AG09319 (cell line): ENCODE results near the gene CPXM2.

ENCODE experiments used
- DNase-seq: peaks from one replicate; pipeline ENCODE4 v3.0.0-alpha.2; 2010; ENCODE audit warnings: low read depth; ENCODE audit errors: extremely low read depth
- CTCF ChIP-seq: IDR thresholded peaks from 2 replicates; pipeline ENCODE4 v1.5.1; 2011; ENCODE audit warnings: low read depth, mild to moderate bottlenecking, inconsistent platforms, low read length, moderate library complexity

CPXM2 gene

DNA sequence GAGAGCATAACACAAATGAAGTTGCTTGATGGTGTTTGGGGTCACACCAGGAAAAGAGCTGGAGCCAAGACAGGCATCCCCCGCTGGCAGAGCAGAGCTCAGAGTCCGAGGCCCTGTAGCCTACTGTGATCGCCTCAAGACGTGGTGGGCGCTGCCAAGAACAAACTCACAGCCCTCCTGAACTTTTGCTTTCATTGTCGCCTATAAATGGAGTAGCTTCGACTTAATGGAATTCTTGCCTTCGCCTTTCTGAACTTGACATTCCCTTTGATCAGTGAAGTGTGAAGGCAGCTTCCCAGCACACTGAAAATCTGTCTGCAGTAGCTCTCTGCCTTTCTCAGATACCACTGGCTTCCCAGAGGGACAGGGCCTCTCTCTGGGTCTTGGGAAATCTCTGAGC is 21.3 kb downstream of the CPXM2 start:
- TF ChIP-seq CTCF = no peak
- no peak for DNase-seq

DNA sequence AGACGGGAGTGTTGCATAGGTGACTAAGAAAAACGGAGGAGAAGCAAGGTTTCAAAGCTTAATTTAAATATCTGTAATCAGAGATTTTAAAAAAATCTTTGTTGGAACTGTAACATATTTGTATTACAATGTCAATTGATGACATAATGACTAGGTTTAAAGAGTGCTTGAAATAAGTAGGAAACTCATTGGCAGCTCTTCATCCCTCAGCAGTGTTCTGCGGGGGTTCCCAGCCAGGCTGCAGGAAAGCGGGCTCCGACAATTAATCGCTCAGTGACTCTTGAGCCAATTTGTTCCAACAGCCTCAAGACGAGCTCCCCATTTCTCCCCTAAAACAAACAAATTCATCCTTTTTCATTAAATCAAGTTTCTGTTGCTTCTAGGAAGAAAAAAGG is 22.6 kb downstream of the CPXM2 start:
- TF ChIP-seq CTCF = no peak
- DNase-seq = no peak

DNA sequence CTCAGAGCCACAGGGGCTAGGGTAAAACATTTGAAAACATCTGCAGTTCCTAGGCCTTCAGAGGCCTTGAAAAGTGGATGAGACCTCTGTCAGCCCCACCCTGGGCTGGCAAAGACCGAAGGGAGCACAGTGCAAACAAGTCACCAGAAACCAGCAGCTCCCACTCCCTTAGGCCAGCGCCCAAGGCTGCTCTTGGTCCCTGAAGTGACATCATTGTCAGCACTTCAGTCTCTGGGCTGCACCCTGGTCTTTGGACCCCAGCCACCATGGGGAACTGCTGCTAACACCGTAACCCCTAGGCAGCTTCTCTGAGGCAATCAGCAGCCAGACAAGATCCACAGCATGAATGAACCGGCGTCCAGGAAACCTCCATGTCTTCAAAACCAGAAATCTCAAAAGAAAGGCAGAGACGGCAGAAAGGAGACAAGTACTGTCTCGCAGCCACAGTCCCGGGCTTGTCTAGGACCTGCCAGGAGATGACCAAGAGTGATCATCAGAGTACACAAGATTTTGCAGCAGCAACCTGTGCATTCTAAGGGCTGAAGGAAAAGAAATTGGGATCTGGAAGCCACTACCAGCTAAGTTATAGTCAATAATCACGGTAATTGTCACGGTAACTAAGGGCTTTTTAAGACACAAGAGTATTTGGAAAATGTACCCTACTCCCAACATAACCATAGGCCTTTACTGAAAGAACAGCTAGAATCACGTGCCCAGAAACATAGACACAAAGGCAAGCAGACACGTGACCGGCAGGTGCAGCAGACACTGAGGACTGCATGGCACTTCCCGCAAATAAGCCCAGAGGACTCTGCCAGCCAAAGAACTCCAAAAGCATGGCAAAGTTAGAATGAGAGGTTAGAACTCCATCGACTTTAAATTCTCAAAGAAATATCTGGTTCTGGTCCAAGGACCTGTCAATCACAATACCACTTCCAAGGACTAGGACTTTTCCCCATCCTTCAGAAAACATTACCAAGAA is 23.3 kb downstream of the CPXM2 start:
- no peak for TF ChIP-seq CTCF
- DNase-seq = no peak

DNA sequence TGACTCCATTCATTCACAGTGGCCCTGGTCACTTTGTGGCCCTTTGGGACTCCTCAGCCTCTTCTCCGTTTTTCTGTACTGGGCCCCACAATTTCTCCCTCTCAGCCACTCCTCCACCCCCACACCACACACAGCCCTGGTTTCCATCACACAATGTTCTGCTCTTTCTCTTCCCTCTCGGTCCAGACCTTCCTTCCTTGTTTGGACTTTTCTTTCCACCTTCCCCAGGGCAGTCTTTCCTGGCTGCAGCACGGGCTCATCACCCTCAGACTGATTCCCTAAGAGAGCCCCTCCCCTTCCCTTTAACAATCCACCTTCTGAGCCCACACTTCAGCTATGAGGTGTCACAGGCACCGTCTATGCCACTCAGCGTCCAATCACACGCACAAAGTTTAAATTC is 25.7 kb downstream of the CPXM2 start:
- TF ChIP-seq CTCF = no peak
- DNase-seq = no peak

GRCh38 chr10:123865350-123865749 is 26.3 kb downstream of the CPXM2 start:
- no peak for TF ChIP-seq CTCF
- DNase-seq = no peak

DNA sequence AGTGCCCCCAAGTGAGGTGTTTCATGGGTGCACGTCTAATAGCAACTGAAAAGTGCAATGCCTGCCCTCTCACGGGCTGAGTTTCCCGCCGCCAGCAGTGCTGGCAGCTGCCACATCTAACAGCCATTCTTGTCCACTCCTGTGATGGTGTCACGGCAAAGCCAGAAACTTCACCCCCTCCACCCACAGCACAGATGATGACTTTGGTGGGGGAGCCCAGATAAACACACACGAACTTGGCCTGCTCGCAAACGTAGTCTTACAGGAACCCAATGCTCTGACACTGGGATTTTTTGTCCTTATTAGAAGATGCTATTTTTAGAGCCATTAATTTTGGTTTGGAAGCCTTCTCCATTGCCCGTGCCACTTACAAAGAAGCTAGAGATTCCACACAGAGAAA is 26.7 kb downstream of the CPXM2 start:
- no peak for DNase-seq
- no peak for TF ChIP-seq CTCF

DNA sequence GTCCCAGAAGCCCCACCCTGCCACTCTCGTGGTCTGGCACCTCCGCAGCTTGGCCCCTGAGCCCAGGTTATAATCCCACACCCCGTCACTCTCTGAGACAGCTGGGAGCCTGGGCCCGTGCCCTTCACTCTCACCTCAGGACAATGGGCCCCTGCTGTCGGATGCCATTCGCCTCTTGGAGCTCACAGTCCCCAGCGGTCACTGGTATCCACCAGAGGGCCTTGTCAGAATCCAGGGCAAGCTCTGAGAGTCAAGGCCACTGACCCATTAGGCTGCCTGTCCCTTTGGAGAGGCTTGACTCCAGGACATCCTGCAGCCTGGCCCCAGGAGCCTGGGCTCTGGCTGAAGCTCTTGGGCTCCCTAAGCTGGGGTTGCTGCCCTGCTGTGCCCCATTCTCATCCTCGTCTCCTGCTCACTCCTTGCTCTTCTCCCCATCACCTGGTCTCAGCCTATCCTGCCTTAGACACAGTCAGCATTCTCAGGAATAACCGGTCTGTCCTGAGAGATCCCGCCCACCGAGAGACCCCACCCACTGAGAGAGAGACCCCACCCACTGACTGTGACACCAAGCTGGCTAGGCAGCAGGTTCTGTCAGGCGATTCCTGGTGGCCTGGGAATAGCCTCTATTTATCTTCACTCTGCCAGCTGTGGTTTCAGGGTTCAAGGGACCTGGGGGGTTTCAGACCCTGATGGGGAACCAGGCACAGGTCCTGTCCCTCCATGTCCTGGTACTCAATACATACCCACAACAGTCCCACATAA is 27.7 kb downstream of the CPXM2 start:
- no peak for TF ChIP-seq CTCF
- DNase-seq = no peak
